Body of pancreas (tissue), 4 donors: ENCODE data around the gene SRRM4. TPM values are rescaled to one million over a fixed set of nuclear protein-coding genes. Genes with fewer than 3 reads are reported as not detected.

ENCODE experiments used
- ATAC-seq: fragments of 150-250 bp; one replicate; pipeline ENCODE4 v1.9.1; 2016
- DNase-seq, 4 donors: peaks; one replicate each; pipeline ENCODE4 v3.0.0-alpha.2; 2019
- H3K27ac ChIP-seq, 4 donors: fragments of 200-600 bp; sonication (generic); 1 replicate in 3 of 4; 2 replicates in 1 of 4; pipeline versions ENCODE4 v1.5.1 to v1.6.1; 2016 to 2019; ENCODE audit warnings: mild to moderate bottlenecking in 1 of 4, mixed read lengths in 1 of 4, moderate library complexity in 1 of 4
- H3K27me3 ChIP-seq, 2 donors: fragments of 200-600 bp; sonication (generic); one replicate each; pipeline ENCODE4 v1.6.0; 2016; ENCODE audit warnings: mild to moderate bottlenecking in 1 of 2
- H3K36me3 ChIP-seq, 2 donors: fragments of 200-600 bp; sonication (generic); replicated peaks in 1 of 2; 2 replicates each; pipeline ENCODE4 v1.5.1; 2016; ENCODE audit warnings: low read depth in 2 of 2; ENCODE audit not compliant: insufficient read depth in 1 of 2
- H3K4me1 ChIP-seq: fragments of 200-600 bp; sonication (generic); one replicate; pipeline ENCODE4 v1.6.0; 2016
- H3K4me3 ChIP-seq, 2 donors: fragments of 200-600 bp; sonication (generic); 1 replicate in 1 of 2; 2 replicates in 1 of 2; pipeline ENCODE4 v1.5.1; 2016 to 2019
- H3K9me3 ChIP-seq, 3 donors: fragments of 200-600 bp; sonication (generic); 1 replicate in 2 of 3; 2 replicates in 1 of 3; pipeline ENCODE4 v1.5.1; 2016
- POLR2A ChIP-seq, 3 donors: fragments of 450-650 bp; IDR thresholded peaks; one replicate each; pipeline ENCODE4 v1.6.1; 2016; ENCODE audit warnings: antibody characterized with exemption in 3 of 3, mild to moderate bottlenecking in 2 of 3
- WGBS, 2 donors: methylation state at CpG; one replicate each; pipeline ENCODE4 v1.1.5; 2017; 5-methylcytosine and 5-hydroxymethylcytosine counted together
- intact Hi-C: fragments of 100-400 bp; cut with DNase I; formaldehyde crosslinking; loops from one replicate; pipeline ENCODE4 v1.15.1; 2023
- total RNA-seq, 2 donors: library from RNA; depleted of rRNA; stranded (reverse); fragments of >200 nt; gene quantifications; one replicate each; pipeline ENCODE4 v1.1.0, GENCODE V29; 2016
- TF ChIP-seq, protein P1 (sequence below), 7 experiments: fragments of 450-650 bp in 4 of 7; fragments of 200-600 bp in 3 of 7; sonication (generic) in 3 of 7; IDR thresholded peaks; one replicate each; pipeline ENCODE4 v1.5.1; 2016 to 2019; ENCODE audit warnings: antibody characterized with exemption in 7 of 7

Gene SRRM4
- total RNA-seq, 2 donors from 2014 or later, result not detected

GRCh38 chr12:119072440-119072839, 91.1 kb downstream of the SRRM4 start:
- TF ChIP-seq POLR2A (IDR thresholded peaks at IDR 0.05), result no peak
- TF ChIP-seq, protein P1, sequence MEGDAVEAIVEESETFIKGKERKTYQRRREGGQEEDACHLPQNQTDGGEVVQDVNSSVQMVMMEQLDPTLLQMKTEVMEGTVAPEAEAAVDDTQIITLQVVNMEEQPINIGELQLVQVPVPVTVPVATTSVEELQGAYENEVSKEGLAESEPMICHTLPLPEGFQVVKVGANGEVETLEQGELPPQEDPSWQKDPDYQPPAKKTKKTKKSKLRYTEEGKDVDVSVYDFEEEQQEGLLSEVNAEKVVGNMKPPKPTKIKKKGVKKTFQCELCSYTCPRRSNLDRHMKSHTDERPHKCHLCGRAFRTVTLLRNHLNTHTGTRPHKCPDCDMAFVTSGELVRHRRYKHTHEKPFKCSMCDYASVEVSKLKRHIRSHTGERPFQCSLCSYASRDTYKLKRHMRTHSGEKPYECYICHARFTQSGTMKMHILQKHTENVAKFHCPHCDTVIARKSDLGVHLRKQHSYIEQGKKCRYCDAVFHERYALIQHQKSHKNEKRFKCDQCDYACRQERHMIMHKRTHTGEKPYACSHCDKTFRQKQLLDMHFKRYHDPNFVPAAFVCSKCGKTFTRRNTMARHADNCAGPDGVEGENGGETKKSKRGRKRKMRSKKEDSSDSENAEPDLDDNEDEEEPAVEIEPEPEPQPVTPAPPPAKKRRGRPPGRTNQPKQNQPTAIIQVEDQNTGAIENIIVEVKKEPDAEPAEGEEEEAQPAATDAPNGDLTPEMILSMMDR (IDR thresholded peaks at IDR 0.05), result no peak
- H3K36me3 ChIP-seq, result no peaks in the 10 kb centered on the region
- no peak overlapping the region for H3K27ac ChIP-seq
- ATAC-seq (no peak), DNase-seq (no peak)
- H3K27me3 ChIP-seq, result no peaks in the 10 kb centered on the region
- H3K4me1 ChIP-seq, result peaks cover 18% of the 10 kb centered on the region
- WGBS, 2 donors, result 0 to 8% methylated on average over 3 to 6 of the region's 6 CpGs
- H3K9me3 ChIP-seq, result no peaks in the 10 kb centered on the region
- H3K4me3 ChIP-seq, result no peak overlapping the region
- intact Hi-C loops, result no loop called here

- 37 to 50% methylated on average over 3 of the region's 3 CpGs for WGBS, 2 donors
- no peak for ATAC-seq
- TF ChIP-seq, protein P1 (IDR thresholded peaks at IDR 0.05), result no peak
- no peak for TF ChIP-seq POLR2A (IDR thresholded peaks at IDR 0.05)
- no peaks in the 10 kb centered on the region for H3K27me3 ChIP-seq
- H3K27ac ChIP-seq, result no peak overlapping the region
- peaks cover 6% of the 10 kb centered on the region for H3K4me1 ChIP-seq
- no peak overlapping the region for H3K4me3 ChIP-seq
- intact Hi-C loops, result no loop called here
- DNase-seq, result no peak
- H3K36me3 ChIP-seq, result no peaks in the 10 kb centered on the region
- H3K9me3 ChIP-seq, result no peaks in the 10 kb centered on the region
These were observed 94.0 kb downstream of the SRRM4 start for GRCh38 chr12:119075222-119075787.

GRCh38 chr12:119075918-119076317, 94.6 kb downstream of the SRRM4 start:
- WGBS, 2 donors, result 87 to 92% methylated on average over 2 of the region's 2 CpGs
- H3K4me1 ChIP-seq, result peaks cover 6% of the 10 kb centered on the region
- intact Hi-C loops, result no loop called here
- TF ChIP-seq, protein P1 (IDR thresholded peaks at IDR 0.05), result no peak
- TF ChIP-seq POLR2A (IDR thresholded peaks at IDR 0.05), result no peak
- DNase-seq, result no peak
- H3K9me3 ChIP-seq, result no peaks in the 10 kb centered on the region
- no peak overlapping the region for H3K27ac ChIP-seq
- no peak overlapping the region for H3K4me3 ChIP-seq
- ATAC-seq, result no peak
- no peaks in the 10 kb centered on the region for H3K27me3 ChIP-seq
- H3K36me3 ChIP-seq, result no peaks in the 10 kb centered on the region

GRCh38 chr12:119079530-119079929, 98.2 kb downstream of the SRRM4 start:
- Histone ChIP-seq H3K27ac (no peak overlapping the region), H3K36me3 (no peaks in the 10 kb centered on the region), H3K27me3 (no peaks in the 10 kb centered on the region), H3K4me3 (no peak overlapping the region), H3K9me3 (no peaks in the 10 kb centered on the region), H3K4me1 (no peaks in the 10 kb centered on the region)
- DNase-seq (no peak), ATAC-seq (no peak)
- intact Hi-C loops, result no loop called here
- no peak for TF ChIP-seq POLR2A (IDR thresholded peaks at IDR 0.05)
- TF ChIP-seq, protein P1 (IDR thresholded peaks at IDR 0.05), result no peak
- 78 to 88% methylated on average over 8 of the region's 8 CpGs for WGBS, 2 donors

DNA sequence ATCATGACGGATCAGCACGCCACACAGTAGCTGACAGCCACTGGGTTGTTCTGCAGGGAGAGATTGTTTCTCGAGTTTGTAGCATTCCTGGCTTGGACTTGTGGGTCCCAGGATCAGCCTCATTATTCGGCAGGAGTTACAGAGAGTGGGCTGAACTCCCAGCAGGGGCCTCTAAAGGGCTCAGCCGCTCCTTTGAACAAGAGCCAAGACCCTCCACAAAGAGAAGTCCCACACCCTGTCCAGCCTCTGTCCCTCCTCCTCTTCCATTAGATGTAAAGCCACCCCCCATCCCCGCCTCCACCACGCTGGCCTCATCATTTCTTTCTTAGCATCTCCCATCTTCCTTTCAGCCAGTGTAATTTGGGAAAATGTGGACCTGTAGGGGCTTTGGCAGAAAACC, 100.7 kb downstream of the SRRM4 start:
- TF ChIP-seq POLR2A (IDR thresholded peaks at IDR 0.05), result no peak
- TF ChIP-seq, protein P1 (IDR thresholded peaks at IDR 0.05), result no peak
- Histone ChIP-seq H3K9me3 (no peaks in the 10 kb centered on the region), H3K27me3 (no peaks in the 10 kb centered on the region), H3K27ac (no peak overlapping the region), H3K4me3 (no peak overlapping the region), H3K36me3 (no peaks in the 10 kb centered on the region), H3K4me1 (no peaks in the 10 kb centered on the region)
- no peak for ATAC-seq
- DNase-seq, result no peak
- intact Hi-C loops, result no loop called here
- WGBS, 2 donors, result 62 to 77% methylated on average over 7 of the region's 7 CpGs
